Right lobe of liver (tissue), 6 donors: ENCODE results near the gene PCGF1. TPM values are rescaled to one million over a fixed set of nuclear protein-coding genes. Genes with fewer than 3 reads are reported as not detected.

Experiments
- ATAC-seq, 4 donors: fragments of 200-7000 bp; cut with Tn5 transposase; one replicate each; pipeline ENCODE4 v1.9.1; 2020; ENCODE audit warnings: mild to moderate bottlenecking in 4 of 4, moderate library complexity in 4 of 4
- DNase-seq, 3 donors: peaks; one replicate each; pipeline ENCODE4 v3.0.0-alpha.2; 2020
- H3K27ac ChIP-seq, 3 donors: fragments of 200-600 bp; one replicate each; pipeline ENCODE4 v1.8.0; 2022
- H3K27me3 ChIP-seq, 2 donors: fragments of 200-600 bp; one replicate each; pipeline ENCODE4 v1.8.0; 2022
- H3K36me3 ChIP-seq, 4 donors: fragments of 200-600 bp; sonication (generic) in 1 of 4; one replicate each; pipeline versions ENCODE4 v1.5.1 to v1.8.0; 2017 to 2022; ENCODE audit warnings: control low read depth in 1 of 4
- H3K4me1 ChIP-seq, 4 donors: fragments of 200-600 bp; sonication (generic) in 1 of 4; one replicate each; pipeline versions ENCODE4 v1.5.1 to v1.8.0; 2017 to 2022; ENCODE audit warnings: control low read depth in 1 of 4
- H3K4me3 ChIP-seq, 3 donors: fragments of 200-600 bp; one replicate each; pipeline ENCODE4 v1.8.0; 2022
- H3K9me3 ChIP-seq, 4 donors: fragments of 200-600 bp; sonication (generic) in 1 of 4; one replicate each; pipeline versions ENCODE4 v1.5.1 to v1.8.0; 2017 to 2022; ENCODE audit warnings: control low read depth in 1 of 4
- CTCF ChIP-seq, 4 donors: fragments of 200-600 bp in 3 of 4; fragments of 450-650 bp in 1 of 4; IDR thresholded peaks; one replicate each; pipeline versions ENCODE4 v1.5.1 to v1.8.0; 2016 to 2022; ENCODE audit warnings: antibody characterized with exemption in 4 of 4, mild to moderate bottlenecking in 2 of 4
- POLR2A ChIP-seq: fragments of 450-650 bp; IDR thresholded peaks from one replicate; pipeline ENCODE4 v1.6.1; 2017; ENCODE audit warnings: antibody characterized with exemption, mild to moderate bottlenecking
- WGBS: methylation state at CpG from one replicate; pipeline ENCODE4 v1.1.6; 2018; ENCODE audit warnings: low coverage, low lambda C conversion rate; ENCODE audit not compliant: insufficient coverage; ENCODE audit errors: missing lambda C conversion rate; 5-methylcytosine and 5-hydroxymethylcytosine counted together
- intact Hi-C, 2 donors: fragments of 100-400 bp; cut with DNase I; formaldehyde crosslinking; loops; one replicate each; pipeline versions ENCODE4 v1.11.2 to v1.14.1; 2022
- total RNA-seq, 6 experiments: library from RNA; depleted of rRNA in 2 of 6; stranded (reverse); fragments of >200 nt in 2 of 6; fragmentation: NEBNext Ultra II Directional in 3 of 6; extraction: Animal tissue kit (Norgen Biotek cat#: 25700) in 3 of 6; gene quantifications; one replicate each; pipeline versions ENCODE4 v1.1.0 to v1.2.4, GENCODE V29; 2016 to 2023
- donor health status: DM: no; HTN: yes; CAD: no.
- donor health status: DM: no; HTN: no; CAD: no.
- donor health status: DM: no; HTN: no; CAD: no.
- donor health status: DM: no; HTN: yes; CAD: no.
- donor health status: DM: no; HTN: yes; CAD: no.

Gene PCGF1
- total RNA-seq, 6 experiments from 2014 or later = 9.6 to 17.5 (median 13.3) TPM

GRCh38 chr2:74542978-74543377 is 35.5 kb upstream of the PCGF1 start:
- 89% methylated on average over 1 of the region's 1 CpG for WGBS
- Histone ChIP-seq H3K9me3 (no peaks in the 10 kb centered on the region), H3K27ac (no peak overlapping the region), H3K4me1 (no peaks in the 10 kb centered on the region), H3K36me3 (no peaks in the 10 kb centered on the region), H3K4me3 (no peak overlapping the region), H3K27me3 (no peaks in the 10 kb centered on the region)
- intact Hi-C loops = no loop called here
- DNase-seq (no peak), ATAC-seq (no peak)
- TF ChIP-seq CTCF (IDR thresholded peaks at IDR 0.05) (no peak), POLR2A (no peak)

- DNase-seq = no peak
- 30% methylated on average over 2 of the region's 5 CpGs for WGBS
- no peak overlapping the region for H3K27ac ChIP-seq
- no peak for ATAC-seq
- H3K27me3 ChIP-seq = no peaks in the 10 kb centered on the region
- no peaks in the 10 kb centered on the region for H3K36me3 ChIP-seq
- no peak for TF ChIP-seq POLR2A
- TF ChIP-seq CTCF (IDR thresholded peaks at IDR 0.05) = no peak
- H3K4me1 ChIP-seq = no peaks in the 10 kb centered on the region
- no peak overlapping the region for H3K4me3 ChIP-seq
- intact Hi-C loops = no loop called here
- H3K9me3 ChIP-seq = no peaks in the 10 kb centered on the region
Measured at GRCh38 chr2:74540291-74540690, 32.8 kb upstream of the PCGF1 start.

GRCh38 chr2:74538881-74539339 is 31.4 kb upstream of the PCGF1 start:
- WGBS = 39% methylated on average over 7 of the region's 7 CpGs
- Histone ChIP-seq H3K4me1 (no peaks in the 10 kb centered on the region), H3K4me3 (no peak overlapping the region), H3K9me3 (no peaks in the 10 kb centered on the region), H3K36me3 (no peaks in the 10 kb centered on the region), H3K27ac (no peak overlapping the region), H3K27me3 (no peaks in the 10 kb centered on the region)
- TF ChIP-seq CTCF (IDR thresholded peaks at IDR 0.05) (no peak), POLR2A (no peak)
- ATAC-seq (no peak), DNase-seq (no peak)
- intact Hi-C loops = no loop called here

GRCh38 chr2:74537140-74537539 is 29.6 kb upstream of the PCGF1 start:
- intact Hi-C loops = no loop called here
- WGBS = 37% methylated on average over 4 of the region's 4 CpGs
- H3K9me3 ChIP-seq = no peaks in the 10 kb centered on the region
- DNase-seq = no peak
- H3K4me3 ChIP-seq = no peak overlapping the region
- H3K27ac ChIP-seq = no peak overlapping the region
- H3K36me3 ChIP-seq = peaks cover 0 to 9% (median 0%) of the 10 kb centered on the region in 4 donors
- ATAC-seq = no peak
- H3K27me3 ChIP-seq = no peaks in the 10 kb centered on the region
- H3K4me1 ChIP-seq = no peaks in the 10 kb centered on the region
- TF ChIP-seq POLR2A = no peak
- TF ChIP-seq CTCF (IDR thresholded peaks at IDR 0.05) = no peak
